IPS-18a (cell line): ENCODE measurements around the gene NDUFS1.

Source experiments
- H3K27ac ChIP-seq: one replicate; pipeline ENCODE4 v1.5.1; 2013; ENCODE audit warnings: low read length
- H3K27me3 ChIP-seq: one replicate; pipeline ENCODE4 v1.6.1; 2013; ENCODE audit warnings: mild to moderate bottlenecking, low read length; ENCODE audit not compliant: control insufficient read depth, insufficient read depth
- H3K36me3 ChIP-seq: one replicate; pipeline ENCODE4 v1.6.1; 2013; ENCODE audit warnings: low read depth, low read length; ENCODE audit not compliant: control insufficient read depth
- H3K4me1 ChIP-seq: one replicate; pipeline ENCODE4 v1.6.1; 2013; ENCODE audit warnings: low read depth, low read length; ENCODE audit not compliant: control insufficient read depth
- H3K4me3 ChIP-seq: one replicate; pipeline ENCODE4 v1.5.1; 2013; ENCODE audit warnings: low read length
- H3K9ac ChIP-seq: one replicate; pipeline ENCODE4 v1.6.1; 2013; ENCODE audit warnings: mild to moderate bottlenecking, low read length, moderate library complexity
- H3K9me3 ChIP-seq: one replicate; pipeline ENCODE4 v1.6.1; 2013; ENCODE audit warnings: low read depth, low read length; ENCODE audit not compliant: control insufficient read depth

NDUFS1 gene

DNA sequence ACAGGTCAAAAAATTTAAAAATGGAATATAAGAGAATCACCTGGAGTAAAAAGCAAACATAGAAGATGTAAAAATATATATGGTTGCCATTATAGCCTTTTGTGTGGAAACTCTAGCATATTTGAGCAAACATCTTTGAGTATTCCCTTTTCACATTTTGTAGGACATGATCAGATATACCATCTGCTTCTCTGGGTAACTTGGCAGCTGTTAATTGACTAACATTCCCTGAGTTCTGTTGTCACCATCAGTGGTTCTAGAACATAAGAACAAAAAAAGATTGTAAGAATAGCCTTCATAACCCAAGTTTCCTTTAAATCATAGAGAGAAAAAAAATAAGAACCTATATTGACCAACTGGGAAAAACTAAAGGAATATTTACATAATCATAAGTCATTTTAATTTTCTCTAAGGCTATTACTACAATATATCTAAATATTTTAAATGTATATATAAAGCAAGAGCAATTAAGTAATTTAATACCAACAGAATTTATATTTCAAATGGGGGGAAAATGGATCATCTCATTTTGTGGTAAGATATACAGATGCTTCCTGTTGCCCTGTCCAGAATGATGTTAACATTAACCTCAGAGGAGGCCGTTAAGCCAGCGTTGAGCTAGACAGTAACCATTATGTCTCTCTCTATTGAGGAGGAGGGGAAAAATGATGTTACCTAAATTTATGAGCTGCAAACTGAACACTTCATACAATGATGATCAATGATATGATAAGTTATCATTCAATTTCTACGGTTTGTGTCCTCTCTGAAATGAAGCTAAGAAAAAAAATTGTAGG lies 63.5 kb downstream of the NDUFS1 start:
- Histone ChIP-seq H3K36me3 (no peaks in the 10 kb centered on the region), H3K4me3 (no peak overlapping the region), H3K27me3 (no peaks in the 10 kb centered on the region), H3K9me3 (no peaks in the 10 kb centered on the region), H3K9ac (no peak overlapping the region), H3K4me1 (peaks cover 7% of the 10 kb centered on the region), H3K27ac (no peak overlapping the region)

- H3K36me3 ChIP-seq = no peaks in the 10 kb centered on the region
- no peaks in the 10 kb centered on the region for H3K9me3 ChIP-seq
- no peak overlapping the region for H3K27ac ChIP-seq
- H3K4me1 ChIP-seq = peaks cover 7% of the 10 kb centered on the region
- no peak overlapping the region for H3K4me3 ChIP-seq
- H3K27me3 ChIP-seq = no peaks in the 10 kb centered on the region
- no peak overlapping the region for H3K9ac ChIP-seq
Observed at GRCh38 chr2:206092297-206092696, 66.9 kb downstream of the NDUFS1 start.

DNA sequence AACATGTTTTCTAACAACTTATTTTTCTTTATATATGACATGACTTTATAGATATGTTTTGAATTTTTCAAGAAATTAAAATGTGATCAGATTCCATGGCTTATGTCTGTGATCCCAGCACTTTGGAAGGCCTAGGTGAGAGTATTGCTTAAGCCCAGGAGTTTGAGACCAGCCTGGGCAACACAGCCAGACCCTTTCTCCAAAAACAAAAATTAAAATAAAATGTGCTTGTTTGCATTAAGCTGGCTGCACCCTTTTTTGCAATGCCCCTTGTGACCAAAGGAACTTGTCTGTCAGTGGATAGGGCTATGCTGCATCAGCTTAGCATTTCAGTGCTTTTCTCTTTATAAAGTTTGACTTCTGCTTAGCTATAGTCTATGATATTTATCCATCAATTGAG lies 71.0 kb downstream of the NDUFS1 start:
- no peak overlapping the region for H3K27ac ChIP-seq
- no peaks in the 10 kb centered on the region for H3K27me3 ChIP-seq
- H3K4me3 ChIP-seq = no peak overlapping the region
- peaks cover 10% of the 10 kb centered on the region for H3K4me1 ChIP-seq
- no peak overlapping the region for H3K9ac ChIP-seq
- H3K36me3 ChIP-seq = no peaks in the 10 kb centered on the region
- no peaks in the 10 kb centered on the region for H3K9me3 ChIP-seq

GRCh38 chr2:206086716-206087350 lies 72.4 kb downstream of the NDUFS1 start:
- Histone ChIP-seq H3K9ac (peak overlapping the region; percentile 90), H3K4me1 (peaks cover 12% of the 10 kb centered on the region), H3K27ac (peak overlapping the region; percentile 53), H3K36me3 (no peaks in the 10 kb centered on the region), H3K9me3 (no peaks in the 10 kb centered on the region), H3K27me3 (no peaks in the 10 kb centered on the region), H3K4me3 (peak overlapping the region; percentile 98)

DNA sequence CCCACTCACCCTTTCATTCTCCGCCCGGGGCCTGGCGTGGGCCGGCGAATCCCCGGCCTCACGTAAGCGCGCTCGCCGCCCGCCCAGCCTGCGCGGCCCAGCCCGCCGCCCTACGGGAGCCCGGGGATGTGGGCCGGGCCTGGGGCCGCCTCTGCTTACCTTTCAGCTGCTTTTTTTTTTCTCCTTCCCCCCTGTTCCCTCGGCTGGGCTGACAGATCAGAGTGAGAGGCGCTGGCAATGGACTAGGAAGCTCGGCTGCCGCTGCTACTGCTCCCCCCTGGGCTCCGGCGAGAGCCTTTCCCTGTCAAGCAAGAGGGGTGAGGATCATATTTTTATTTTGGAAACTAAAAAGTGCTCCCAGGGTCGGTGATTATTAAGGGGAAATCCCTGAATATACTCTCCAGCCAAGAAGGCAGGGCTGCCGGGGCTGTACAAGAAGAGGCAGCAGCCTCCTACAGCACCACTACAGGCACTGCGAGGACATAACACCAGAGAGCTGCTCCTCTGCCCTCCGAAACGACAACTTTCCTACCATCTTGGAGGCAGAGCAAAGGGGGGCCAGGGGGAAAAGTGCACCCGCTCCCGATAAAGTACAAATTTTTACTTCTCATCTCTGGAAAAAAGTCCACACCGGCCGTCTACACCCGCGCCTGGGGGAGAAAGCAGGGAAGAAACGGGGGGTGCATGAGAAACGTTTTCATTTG lies 73.3 kb downstream of the NDUFS1 start, which contains the start of gene INO80D:
TSS of gene INO80D (minus strand) at position 433 of the 704 bp plus-strand sequence. CDS start 23,158 bp downstream, outside the sequence.
- Histone ChIP-seq H3K27ac (peak within 1 kb of the TSS; percentile 89), H3K9me3 (no peaks in the 10 kb centered on the region), H3K27me3 (no peaks in the 10 kb centered on the region), H3K4me3 (peak within 1 kb of the TSS; percentile 98), H3K9ac (peak within 1 kb of the TSS; percentile 90), H3K36me3 (no peaks in the 10 kb centered on the region), H3K4me1 (peaks cover 18% of the 10 kb centered on the region)

DNA sequence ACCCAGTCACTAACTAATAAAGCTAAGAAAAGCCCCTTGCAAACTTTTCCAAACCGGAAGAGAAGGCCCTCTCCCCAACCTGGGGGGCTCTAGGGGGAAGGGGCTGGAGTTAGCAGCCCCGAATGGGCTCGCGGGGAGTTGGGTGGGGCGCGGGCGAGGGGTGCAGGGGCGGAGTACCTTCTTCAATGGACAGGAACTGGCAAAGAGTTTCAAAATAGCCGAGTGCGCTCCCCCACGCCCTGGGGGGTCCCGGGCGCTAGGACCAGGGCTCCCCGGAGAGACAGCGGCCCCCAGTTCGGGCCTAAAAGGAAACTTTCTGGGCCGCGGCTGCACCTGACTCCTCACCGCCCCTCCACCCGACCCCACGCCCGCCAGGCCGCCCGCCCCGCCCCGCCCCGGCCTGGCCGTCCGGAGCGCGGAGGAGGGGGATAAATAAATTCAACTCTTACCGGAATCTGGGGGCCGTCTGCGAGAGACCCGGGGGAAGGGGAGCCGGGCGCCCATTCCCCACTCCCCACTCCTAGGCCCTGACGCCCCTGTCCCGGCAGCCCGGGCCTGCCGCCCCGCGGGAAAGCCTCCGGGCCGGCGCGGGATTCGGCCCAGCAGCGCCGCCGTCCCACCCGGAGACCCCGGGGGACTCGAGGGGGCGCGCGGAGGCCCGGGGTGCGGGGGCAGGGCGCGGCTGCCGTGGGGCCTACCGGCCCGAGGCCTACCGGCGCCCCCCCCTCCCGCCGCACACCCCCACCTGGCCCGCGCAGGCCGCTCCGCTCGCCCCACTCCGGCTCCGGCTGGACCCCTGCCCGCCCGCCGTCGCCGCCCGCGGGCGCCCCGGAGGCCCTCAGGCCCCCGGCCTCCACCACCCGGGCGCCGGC lies 74.1 kb downstream of the NDUFS1 start:
- H3K9ac ChIP-seq = peak overlapping the region; percentile 90
- peak overlapping the region; percentile 98 for H3K4me3 ChIP-seq
- H3K9me3 ChIP-seq = no peaks in the 10 kb centered on the region
- H3K4me1 ChIP-seq = peaks cover 21% of the 10 kb centered on the region
- H3K27ac ChIP-seq = peak overlapping the region; percentile 86
- H3K27me3 ChIP-seq = no peaks in the 10 kb centered on the region
- no peaks in the 10 kb centered on the region for H3K36me3 ChIP-seq

DNA sequence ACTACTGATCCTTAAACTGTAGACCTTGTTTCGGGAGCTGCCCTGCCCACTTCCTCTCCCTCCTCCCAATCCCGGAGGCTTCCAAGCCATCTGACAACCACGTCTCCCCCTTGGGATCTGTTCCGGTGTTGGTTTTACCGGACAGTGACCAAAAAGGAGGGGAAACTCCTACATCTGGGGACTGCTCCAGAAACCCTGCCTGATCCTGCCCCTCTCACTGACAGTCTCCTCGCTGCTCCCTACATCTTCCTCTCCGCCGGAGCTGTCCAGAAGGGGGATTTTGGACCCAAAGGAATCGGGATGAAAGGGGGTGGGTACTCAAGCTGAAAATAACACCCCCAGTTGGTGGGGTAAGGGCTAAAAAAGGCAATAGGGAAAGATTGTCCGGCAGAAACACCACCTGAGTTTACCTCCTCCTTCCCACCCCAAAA lies 74.8 kb downstream of the NDUFS1 start:
- peak overlapping the region; percentile 86 for H3K9ac ChIP-seq

DNA sequence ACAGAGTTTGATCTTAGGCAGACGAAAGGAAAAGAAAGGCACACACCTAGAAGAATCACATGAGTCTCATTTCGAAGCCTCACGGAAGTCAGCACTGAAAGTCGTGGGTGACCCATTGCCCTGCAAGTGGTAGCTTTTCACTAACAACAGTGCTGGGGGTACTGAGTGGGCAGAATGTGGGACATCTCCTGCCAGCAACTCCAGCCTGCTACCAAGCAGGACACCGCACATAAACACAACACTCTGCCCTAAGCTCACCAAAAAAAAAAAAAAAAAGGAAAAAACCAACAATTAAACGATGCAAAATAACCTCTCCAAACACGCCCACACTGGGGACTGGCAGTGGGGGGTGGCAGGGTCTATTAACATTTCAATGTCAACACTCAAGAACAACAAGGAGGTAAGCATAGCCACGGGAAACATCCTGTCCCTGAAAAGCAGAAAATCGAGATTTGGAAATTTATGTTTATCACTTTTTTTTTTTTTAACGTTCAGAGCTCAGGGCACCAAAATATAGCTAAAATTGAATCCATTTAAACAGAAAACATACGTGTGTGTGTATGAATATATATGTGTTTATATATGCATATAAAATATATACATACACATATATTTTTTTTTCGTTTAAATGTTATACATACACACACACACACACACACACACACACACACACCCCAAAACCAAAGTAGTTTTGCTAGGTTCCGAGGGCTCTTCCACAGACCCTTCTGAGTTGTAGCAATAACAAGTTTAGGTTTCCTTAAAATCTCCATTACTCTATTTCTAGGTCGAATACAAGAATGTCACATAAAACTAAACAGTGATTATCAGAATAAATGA lies 75.4 kb downstream of the NDUFS1 start:
- Histone ChIP-seq H3K9me3 (no peaks in the 10 kb centered on the region), H3K4me3 (peak overlapping the region; percentile 90), H3K36me3 (no peaks in the 10 kb centered on the region), H3K27ac (peak overlapping the region; percentile 94), H3K4me1 (peaks cover 33% of the 10 kb centered on the region), H3K9ac (peak overlapping the region; percentile 86), H3K27me3 (no peaks in the 10 kb centered on the region)

More for the DNA sequence above, 74.8 kb downstream of the NDUFS1 start:
- H3K27ac ChIP-seq = peak overlapping the region; percentile 86
- H3K4me1 ChIP-seq = peaks cover 28% of the 10 kb centered on the region
- H3K4me3 ChIP-seq = peak overlapping the region; percentile 90
- no peaks in the 10 kb centered on the region for H3K27me3 ChIP-seq
- H3K9me3 ChIP-seq = no peaks in the 10 kb centered on the region
- H3K36me3 ChIP-seq = no peaks in the 10 kb centered on the region

- peak overlapping the region; percentile 94 for H3K27ac ChIP-seq
- peaks cover 37% of the 10 kb centered on the region for H3K4me1 ChIP-seq
- no peaks in the 10 kb centered on the region for H3K36me3 ChIP-seq
- H3K9me3 ChIP-seq = no peaks in the 10 kb centered on the region
- H3K9ac ChIP-seq = peak overlapping the region; percentile 86
- peak overlapping the region; percentile 90 for H3K4me3 ChIP-seq
- no peaks in the 10 kb centered on the region for H3K27me3 ChIP-seq
Observed at GRCh38 chr2:206082298-206082843, 76.9 kb downstream of the NDUFS1 start.

DNA sequence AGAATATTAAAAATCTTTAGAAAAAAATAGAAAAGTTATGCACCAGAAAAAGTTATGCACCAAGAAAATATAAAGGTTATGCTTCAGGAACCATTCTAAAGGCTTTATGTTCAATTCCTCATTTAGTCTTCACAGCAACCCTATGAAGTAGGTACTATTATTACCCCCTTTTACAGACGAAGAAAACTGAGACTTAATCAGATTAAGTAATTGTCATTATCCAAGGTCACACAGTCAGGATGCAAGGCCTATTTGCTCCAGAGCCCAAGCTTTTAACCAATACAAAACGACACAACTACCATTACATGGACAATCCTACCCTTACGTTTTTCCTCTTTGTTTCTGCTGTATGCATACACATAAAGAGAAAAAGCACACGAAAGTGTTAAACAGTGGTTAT lies 78.3 kb downstream of the NDUFS1 start:
- H3K27me3 ChIP-seq = no peaks in the 10 kb centered on the region
- no peak overlapping the region for H3K27ac ChIP-seq
- H3K36me3 ChIP-seq = no peaks in the 10 kb centered on the region
- no peak overlapping the region for H3K9ac ChIP-seq
- no peak overlapping the region for H3K4me3 ChIP-seq
- peaks cover 37% of the 10 kb centered on the region for H3K4me1 ChIP-seq
- no peaks in the 10 kb centered on the region for H3K9me3 ChIP-seq
